Activated CD8-positive, alpha-beta memory T cell treated with anti-CD3 and anti-CD28 coated beads for 24 hours (primary cell): ENCODE data around the gene DNLZ.
"Not testable (repeated sequence)": the region's sequence is repeated elsewhere in the genome, so short reads cannot be mapped to it uniquely, and the experiment has no call there.

Experiments
- DNase-seq: peaks from one replicate; pipeline ENCODE4 v3.0.0-alpha.2; 2020

Gene DNLZ

DNA sequence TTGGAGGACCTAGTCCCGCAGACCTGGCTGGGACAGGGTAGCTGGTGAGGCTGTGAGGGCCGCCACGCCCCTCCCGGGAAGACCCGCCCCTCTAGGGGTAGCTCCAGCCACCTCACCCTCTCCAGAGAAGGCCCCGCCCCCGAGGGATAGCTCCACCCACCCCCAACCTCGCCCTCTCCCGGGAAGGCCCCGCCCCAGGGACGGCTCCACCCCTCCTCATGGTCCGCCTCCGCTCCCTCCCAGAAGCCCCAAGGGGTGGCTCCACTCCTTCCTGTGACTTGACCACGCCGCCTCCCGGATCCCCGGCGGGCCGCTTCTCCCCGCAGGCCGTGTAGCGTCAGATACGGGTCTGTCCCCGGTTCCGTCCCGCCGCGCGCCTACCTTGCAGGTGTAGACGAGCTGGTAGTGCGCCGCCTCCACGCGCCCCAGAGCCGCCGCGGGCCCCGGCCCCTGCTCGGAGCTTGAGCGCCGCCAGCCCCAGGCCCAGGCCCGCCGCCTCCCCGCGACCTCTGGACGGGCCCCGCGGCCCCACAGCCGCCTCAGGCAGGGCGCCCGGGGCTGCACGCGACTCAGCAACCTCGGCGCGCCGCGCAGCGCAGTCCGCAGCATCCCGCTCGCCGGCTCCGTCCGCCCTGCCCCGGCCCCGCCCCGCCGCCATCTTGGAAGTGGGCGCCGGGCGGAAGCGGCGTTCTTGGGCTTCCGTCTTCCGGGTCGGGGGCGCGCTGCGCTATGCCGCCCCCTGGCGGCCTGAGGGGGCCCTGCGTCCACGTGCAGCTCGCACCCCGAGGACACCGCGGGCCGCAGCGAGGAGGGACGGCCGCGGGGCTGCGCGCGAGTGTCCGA lies at the start of gene DNLZ:
DNLZ (minus strand) TSS at position 639 of the 843 bp plus-strand sequence; CDS start at position 609, 30 bp downstream.
- peak; percentile 97 for DNase-seq

DNA sequence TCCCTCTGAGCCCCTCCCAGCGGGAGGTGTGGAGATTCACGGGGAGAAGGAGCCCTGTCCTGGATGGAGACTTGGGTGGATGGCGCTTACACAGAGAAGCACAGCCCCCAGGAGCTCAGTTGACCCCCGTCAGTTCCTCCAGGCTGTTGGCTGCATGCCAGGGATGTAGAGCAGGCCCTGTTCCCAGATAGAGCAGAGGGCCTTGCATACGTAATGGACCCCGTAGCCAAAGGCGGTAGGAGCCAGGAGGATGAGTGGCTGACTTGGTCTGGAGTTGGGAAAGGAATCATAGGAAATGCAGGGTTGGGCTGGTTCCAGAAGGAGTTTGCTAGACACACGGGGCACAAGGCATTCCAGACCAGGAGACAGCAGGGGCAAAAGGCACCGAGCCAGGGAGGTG lies 49.4 kb upstream of the DNLZ start:
- DNase-seq: no peak

DNA sequence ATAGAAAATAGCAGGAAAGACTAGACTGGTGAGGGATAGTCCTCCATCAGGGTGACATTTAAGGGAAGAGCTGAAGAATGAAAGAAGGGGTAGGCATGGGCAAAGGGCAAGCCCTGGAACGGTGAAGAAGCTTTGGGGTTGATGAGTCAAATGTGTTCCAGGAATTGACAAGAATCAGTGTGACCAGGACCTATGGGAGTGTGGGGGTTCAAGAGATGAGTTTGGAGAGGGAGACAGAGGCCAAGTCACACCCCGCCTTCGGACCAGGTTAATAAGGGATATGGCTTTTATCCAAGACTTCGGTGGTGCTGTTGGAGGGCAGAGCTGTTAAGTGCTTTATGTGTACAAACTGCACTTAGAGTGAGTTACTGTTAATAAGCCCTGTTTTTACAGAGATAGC lies 47.8 kb upstream of the DNLZ start:
- DNase-seq: no peak

DNA sequence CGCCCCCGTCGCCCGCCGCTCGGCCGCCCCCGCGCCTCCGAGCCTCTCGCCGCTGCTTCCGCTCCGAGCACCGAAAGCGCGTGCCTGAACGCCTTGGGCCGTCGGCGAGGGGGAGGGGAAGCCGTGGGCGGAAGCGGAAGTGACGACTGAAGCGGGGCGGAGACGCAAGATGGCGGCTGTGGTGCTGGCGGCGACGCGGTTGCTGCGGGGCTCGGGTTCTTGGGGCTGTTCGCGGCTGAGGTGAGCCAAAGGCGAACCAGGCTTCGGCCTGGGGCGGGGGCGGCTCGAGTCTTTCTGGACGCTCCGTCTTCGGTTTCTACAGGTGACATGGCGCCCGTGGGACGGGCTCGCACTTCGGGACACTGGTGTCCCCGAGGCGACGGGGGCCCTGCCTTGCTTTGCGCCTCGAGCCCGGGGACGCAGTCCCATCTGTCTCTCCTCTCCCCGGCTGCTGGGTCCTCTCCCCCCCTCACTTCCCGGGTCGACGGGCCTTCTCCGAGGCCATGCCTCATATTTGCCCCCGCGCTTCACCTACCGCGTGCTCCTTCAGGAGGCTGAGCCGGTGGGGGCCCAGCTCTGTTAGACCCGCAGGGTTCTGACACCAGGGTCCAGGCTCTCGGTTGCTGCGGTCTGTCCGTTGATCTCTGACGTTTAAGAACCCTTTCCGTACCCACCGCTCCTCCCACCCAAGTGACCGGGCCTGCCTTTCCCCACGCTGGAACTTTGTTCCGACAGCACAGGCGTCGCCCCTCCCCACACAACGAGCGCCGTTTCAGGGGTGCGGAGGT lies 47.1 kb upstream of the DNLZ start, which contains the start of the genes ENTR1 and PMPCA:
ENTR1 (minus strand) TSS at position 115 of the 788 bp plus-strand sequence. CDS start 217 bp downstream, outside the sequence.
PMPCA (plus strand) TSS at position 159 of the 788 bp plus-strand sequence; CDS start at position 170, 11 bp downstream.
- peak; percentile 99 for DNase-seq

DNA sequence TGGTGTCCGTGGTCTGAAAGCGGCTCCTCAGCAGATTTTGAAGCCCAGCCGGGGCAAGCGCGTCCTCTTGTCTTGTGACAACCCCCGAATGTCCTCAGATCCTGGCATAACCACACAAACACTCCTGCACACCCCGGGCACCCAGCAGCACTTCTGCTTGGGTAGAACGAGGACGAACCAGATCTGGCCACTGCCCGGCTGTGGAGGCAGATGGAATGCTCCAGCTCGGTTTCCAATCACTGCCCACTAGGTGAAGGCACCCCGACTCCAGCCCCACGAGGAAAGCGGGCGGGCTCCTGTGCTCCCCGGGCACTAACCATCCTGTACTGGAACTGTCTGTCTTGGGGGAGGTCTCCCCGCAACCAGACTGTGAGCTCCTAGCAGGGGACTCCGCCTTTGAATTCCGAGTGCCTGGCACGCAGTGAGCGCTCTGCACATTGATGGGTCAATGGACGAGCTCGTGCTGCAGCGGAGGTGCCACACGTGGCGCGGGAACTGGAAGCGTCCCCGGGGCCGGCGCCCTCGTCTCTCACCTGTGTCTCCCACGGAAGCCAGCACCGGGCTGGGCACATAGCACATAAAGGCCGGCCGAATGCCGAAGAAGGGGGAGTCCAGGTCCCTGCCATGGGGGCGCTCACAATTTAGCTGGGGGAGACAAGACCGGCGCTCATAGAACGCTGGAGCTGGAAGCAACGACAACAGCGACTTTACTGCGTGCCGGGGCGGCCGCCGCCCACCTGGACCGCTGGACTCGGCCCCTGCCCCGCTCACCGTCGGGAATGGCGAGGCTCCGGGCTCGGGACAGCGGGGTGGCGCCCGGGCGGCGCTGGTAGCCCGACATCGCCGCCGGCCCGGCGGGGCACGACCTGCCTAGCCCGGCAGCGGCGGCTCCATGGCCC lies 46.3 kb upstream of the DNLZ start:
- DNase-seq: peak; percentile 83

DNA sequence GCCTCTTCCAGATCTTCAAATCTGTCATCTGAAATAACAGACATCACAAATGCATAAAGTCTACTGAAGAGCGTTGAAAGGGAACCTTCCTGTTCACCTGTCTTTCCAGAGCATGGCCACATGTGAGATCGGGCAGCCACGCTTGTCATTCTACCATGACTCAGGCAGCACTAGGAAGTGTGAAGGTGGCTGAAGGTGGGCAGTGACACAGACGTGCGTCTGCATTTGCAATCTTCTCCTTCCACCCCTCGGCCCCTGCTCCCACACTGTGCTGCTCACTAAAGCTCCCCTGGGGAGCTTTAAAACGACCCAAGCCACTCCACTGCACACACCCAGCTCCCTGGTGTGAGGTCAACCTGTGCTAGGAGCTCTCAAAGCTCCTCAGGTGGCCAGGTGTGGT lies 44.4 kb upstream of the DNLZ start:
- no peak for DNase-seq

DNA sequence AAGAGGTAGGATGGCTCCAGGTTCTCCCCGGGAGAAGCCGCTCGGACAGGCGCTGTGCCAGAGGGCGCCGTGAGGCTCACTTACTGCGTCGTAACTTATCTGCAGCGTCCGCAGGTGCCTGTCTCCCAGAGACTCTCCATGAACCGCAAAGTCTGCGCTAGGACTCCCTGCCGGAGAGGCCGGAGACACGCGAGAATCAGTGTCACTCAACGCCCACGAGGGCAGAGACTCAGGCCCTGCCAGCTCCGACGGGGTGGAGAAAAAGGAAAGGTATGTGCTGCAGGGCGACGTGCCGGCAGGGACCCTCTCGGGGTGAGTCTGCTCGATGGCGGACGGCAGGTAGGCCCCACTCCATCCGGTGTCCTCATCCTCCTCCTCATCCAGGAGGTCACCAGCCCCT lies 43.5 kb upstream of the DNLZ start:
- DNase-seq: not testable (repeated sequence)

DNA sequence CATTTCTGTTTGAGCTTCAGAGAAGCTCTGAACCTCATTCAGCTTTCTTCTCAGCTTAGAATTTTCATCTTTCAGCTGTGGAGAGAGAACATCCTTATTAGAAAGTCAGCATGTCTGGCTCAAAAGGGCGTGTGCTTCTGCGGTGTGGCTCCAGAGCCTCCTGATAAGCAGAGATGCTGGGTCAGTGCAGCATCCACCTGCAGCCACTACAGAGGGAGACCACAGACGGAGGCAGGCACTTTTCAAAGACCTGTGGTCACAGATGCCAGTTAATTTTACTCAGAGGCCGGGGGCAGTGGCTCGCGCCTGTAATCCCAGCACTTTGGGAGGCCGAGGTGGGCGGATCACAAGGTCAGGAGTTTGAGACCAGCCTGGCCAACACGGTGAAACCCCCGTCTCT lies 42.4 kb upstream of the DNLZ start:
- not testable (repeated sequence) for DNase-seq

DNA sequence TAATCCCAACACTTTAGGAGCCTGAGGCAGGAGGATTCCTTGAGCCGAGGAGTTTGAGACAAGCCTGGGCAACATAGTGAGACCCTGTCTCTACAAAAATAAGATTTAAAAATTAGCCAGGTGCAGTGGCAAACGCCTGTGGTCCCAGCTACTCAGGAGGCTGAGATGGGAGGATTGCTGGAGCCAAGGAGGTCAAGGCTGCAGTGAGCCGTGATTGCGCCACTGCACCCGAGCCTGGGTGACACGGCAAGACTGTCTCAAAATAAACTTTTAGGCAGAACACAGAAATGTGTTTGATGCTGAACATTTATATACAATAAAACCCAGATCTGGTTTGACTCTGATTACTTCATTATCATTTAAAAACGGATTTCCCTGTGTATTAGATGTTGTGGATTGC lies 41.9 kb upstream of the DNLZ start:
- DNase-seq: no peak

DNA sequence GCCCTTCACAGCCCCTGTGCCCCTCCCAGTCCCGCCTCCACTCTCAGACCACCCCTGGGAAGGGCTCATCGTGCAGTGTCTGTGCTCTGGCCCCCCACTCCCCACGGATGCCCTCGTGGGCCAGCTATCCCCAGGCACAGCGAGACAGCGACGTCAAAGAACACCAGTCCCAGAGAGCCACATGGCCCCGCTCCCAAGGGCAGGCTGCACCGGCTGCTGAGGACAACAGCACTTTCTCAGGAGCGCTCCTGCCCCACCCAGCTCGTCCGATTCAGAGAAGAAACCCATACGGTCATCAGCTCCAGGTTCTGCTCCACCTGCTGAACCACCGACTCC lies 41.2 kb upstream of the DNLZ start:
- peak; percentile 63 for DNase-seq

DNA sequence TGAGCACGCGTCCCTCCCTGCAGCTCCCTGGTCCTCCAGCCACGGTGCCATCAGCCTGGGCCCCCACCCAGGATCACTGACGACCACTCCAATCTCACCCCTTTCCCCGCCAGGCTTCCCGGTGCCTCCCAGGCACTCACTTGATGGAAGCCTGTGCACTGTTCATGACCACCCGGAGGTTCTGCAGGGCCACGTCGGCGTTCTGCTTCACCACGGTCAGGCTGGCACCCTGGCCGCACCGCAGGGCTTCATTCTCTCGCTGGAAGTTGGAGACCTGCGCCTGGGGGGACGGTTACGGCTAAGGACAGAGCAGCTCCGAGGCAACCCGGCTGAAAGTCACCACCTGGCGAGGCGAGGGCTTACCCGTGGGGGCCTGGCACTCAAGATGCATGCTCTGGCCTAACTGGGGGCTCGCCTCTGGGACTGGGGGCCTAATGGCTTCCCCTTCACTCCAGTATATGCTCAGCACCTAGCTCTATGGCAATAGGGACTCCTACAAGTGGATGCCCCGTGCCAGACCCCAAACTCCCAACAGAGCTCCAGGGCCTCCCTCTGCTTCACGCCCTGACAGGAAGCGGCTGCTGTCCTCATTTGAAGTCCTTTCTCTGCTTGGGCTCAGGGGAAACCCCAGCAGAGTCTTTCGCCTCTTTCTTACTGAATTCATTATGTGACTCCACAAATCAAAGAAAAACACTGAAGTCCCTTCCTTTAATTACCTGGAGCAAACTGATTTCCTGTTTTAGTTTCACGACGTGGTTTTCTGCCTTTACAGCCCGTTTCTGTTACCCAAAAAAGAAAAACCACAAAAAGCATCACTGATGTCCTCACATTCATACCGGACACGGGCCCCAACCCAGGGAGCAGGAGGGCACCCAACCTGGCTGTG lies 40.6 kb upstream of the DNLZ start:
- DNase-seq: peak; percentile 77

DNA sequence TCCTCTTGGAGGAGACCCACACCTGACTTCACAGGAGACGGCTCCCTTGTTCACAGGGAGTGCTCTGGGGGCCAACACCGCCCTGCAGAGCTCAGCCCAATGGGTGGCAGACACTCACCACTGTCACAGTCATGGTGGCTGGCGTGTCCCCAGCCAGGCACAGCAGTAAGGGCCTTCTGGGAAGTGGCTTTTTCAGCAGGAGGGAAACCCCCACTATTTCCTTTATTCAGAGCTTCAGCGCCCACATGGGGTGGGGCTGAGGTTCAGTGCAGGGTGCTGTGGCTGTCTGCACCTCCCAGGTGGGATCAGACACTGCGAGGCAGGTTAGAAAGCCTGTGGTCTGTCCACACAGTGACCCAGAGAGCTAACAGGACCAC lies 40.0 kb upstream of the DNLZ start:
- DNase-seq: peak; percentile 84

DNA sequence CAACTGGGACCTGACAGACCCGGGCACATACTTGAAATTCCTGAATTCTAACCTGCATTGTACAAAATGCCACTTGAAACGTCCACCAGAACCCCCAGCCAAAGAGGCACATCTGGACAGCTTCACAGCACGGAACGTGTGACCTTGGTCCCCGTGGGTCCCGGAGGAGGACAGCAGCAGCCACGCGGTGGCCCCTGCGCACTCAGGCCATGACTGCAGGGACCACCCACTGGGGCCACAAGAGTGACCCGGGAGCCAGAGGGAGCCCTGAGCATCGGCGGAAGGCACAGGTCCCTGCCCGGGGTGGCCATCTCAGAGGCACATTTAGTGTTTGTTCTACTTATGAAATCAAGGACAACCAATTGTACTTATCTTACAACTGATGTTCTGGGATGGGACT lies 38.5 kb upstream of the DNLZ start:
- DNase-seq: no peak

DNA sequence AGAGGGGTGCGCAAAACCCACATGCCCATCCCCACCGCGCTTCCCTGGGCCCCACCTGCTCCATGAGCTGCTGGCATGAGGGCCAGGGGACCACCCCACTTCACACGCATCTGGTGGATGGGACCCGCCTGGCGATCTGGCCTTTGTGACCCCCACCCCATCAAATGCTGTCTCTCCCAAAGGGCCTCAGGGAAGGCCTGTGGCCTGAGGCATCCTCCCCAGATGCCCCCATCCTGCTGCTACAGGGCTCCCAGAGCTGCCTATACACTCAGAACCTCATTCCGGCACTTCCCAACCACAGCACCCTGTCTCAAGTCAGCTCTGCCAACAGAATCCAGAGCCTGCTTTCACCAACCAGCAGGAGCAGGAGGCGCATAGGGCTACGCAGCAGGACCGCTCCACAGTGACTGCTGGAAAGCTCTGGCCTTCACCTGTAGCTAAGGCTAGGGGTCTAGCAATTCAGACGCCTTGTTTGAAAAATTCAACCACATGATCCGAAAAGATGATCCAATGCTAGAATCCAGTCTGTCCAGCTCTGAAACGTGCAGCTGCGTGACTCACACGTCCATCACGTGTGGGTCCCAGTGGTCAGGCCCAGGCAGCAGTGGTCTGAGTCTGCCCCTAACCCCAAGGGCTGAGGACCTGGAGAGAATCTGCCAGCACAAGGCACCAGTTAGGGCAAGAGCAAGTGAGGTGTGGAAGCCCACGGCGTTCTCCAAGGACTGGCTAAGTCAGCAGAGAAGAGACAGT lies 37.8 kb upstream of the DNLZ start:
- no peak for DNase-seq

DNA sequence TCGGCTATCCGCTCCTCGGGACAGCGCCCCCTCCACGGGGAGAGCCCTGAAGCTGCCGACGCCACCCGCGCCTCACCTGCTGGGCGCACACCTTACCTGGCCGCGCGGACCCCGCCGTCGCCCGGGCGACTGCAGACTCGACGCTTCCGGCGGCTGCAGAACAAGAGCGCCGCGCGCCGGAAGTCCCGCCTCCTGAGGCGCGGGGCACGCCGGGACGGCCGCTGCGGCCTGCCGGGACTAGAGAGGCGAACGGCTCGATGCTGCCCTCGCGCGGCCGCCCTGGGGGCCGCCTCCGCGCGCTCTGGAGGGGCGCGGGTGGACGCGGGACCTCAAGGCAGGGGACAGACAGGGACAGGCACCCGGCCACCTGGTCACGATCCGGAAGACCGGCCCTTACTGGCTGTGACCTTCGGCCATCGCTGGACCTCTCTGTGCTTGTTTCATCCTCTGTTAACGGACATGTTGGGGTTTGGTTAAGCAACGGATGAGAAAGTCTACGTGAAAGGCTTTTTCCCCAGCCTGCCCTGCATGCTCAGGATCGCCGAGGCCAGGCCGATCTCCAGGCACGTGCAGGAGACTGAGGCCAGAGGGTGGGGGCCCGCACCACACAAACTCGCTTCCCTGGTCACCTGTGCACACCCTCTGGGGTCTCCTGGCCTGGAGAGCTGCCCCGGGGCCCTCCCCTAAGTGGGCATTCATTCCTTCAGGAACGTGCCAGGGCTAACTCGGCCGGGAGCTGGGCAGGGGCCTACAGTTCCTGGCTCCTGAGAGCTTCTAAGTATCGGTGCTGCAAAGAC lies 36.7 kb upstream of the DNLZ start, which contains the start of gene SNAPC4:
SNAPC4 (minus strand) TSS at position 133 of the 797 bp plus-strand sequence. CDS start 1,742 bp downstream, outside the sequence.
- DNase-seq: peak; percentile 95

DNA sequence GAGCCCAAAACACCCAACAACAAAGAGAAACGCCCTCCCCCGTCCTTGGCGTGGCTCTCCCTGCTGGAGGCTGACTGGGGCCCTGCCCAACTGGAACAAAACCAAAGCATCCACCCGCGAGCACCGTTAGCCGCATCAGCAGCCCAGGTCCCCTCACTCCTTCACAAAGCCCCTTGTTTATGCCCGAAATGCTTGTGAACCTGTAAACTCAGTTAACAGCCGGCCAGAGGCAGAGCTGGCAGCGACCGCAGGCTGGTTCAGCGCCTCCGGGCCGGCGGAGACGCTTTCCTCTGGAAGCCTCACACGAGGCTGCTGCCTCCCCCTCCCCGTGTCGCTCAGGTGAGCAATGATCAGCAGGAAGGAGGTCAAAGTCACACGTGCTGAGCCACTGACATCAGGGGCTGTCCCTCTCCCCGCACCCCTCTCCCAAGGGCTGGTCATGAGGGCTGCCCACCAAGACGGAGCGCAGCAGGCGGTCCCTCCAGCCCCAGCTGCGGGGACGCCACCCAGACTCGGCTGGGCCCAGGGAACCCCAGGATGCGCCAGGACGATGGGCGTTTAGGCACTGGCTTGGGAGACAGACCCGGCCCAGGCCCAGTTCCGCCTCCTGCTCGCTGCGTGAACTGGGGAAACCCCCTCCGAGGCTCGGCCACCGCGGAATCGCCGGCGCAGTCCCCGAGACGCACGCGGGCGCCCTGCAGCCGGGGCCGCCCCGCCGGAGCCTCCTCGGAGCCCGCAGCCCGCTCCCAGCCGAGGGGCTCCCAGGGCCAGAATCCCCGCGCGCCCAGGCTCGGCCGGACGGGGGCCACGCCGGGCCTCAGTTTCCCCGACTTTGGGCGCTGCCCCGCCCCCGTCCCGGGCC lies 35.9 kb upstream of the DNLZ start:
- DNase-seq: peak; percentile 77

DNA sequence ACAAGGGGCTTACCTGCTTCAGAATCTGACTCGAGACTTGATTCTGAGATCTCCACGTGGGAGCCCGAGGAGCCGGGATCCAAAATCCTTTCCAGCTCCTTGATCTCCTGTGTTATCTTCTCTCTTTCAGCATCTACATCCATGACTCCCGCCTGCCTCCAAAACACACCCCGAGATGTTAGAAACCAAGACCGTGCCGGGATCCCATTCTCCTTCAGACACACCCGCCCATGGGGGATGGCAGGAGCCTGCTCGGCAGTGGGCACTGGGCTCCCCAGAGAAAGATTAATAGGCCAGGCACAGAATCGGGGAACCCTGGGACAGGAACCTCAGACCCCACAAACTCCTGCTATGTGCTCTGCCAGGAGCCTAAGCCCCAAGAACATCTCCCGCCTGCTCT lies 34.7 kb upstream of the DNLZ start:
- no peak for DNase-seq

DNA sequence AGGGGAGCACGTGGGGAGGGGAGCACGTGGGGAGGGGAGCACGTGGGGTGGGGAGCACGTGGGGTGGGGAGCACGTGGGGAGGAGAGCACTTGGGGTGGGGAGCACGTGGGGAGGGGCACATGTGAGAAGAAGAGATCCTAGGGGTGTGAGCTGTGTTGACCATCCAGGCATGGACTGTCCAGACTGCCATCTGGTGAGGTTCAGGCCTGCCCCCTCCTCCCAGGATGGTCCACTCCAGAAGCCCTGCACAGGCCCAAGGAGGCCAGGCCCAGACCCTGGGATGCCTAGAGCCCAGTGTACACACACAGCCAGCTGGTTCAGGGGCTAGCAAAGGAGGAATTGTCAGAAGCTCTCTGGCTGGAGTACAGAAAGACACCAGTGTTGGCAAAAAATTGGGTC lies 34.1 kb upstream of the DNLZ start:
- no peak for DNase-seq

DNA sequence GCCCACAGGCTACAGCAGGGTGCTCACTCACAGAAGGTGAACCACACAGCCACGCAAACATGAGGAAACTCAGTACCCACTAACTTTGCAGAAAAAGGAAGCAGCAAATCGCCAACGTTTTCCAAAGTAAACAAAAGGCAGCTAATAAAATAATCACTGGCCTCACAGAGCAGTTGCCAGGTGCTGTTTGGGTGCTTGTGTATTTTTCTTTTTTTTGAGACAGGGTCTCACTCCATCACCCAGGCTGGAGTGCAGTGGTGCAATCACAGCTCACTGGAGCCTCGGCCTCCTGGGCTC lies 32.6 kb upstream of the DNLZ start:
- DNase-seq: no peak
